ENCODE results near the gene MNT.

Gene MNT

GRCh38 chr17:2378905-2379304 lies 22.0 kb downstream of the MNT start:
- H3K27me3 Mint-ChIP-seq (ENCODE audit: low read depth): no peaks in the 10 kb centered on the region
- H3K36me3 Mint-ChIP-seq (ENCODE audit: low read depth): peaks cover 14% of the 10 kb centered on the region
- no peak overlapping the region for H3K4me3 Mint-ChIP-seq
- no peaks in the 10 kb centered on the region for H3K9me3 Mint-ChIP-seq
- peaks cover 6% of the 10 kb centered on the region for H3K4me1 Mint-ChIP-seq
- peak overlapping the region in 1 of 3 experiments; percentile 36 for H3K27ac Mint-ChIP-seq
- no peak for TF ChIP-seq CTCF (IDR thresholded peaks at IDR 0.05; ENCODE audit: unreplicated experiment in 3 of 3)

- Mint-ChIP-seq H3K9me3 (no peaks in the 10 kb centered on the region), H3K4me3 (no peak overlapping the region), H3K4me1 (no peaks in the 10 kb centered on the region), H3K36me3 (ENCODE audit: low read depth) (peaks cover 17% of the 10 kb centered on the region), H3K27me3 (ENCODE audit: low read depth) (no peaks in the 10 kb centered on the region), H3K27ac (no peak overlapping the region)
- no peak for TF ChIP-seq CTCF (IDR thresholded peaks at IDR 0.05; ENCODE audit: unreplicated experiment in 3 of 3)
These were observed 23.2 kb downstream of the MNT start for GRCh38 chr17:2377659-2378058.

GRCh38 chr17:2376107-2376506 lies 24.8 kb downstream of the MNT start:
- no peaks in the 10 kb centered on the region for H3K9me3 Mint-ChIP-seq
- no peak for TF ChIP-seq CTCF (IDR thresholded peaks at IDR 0.05; ENCODE audit: unreplicated experiment in 3 of 3)
- H3K36me3 Mint-ChIP-seq (ENCODE audit: low read depth): peaks cover 17% of the 10 kb centered on the region
- no peaks in the 10 kb centered on the region for H3K4me1 Mint-ChIP-seq
- no peak overlapping the region for H3K27ac Mint-ChIP-seq
- no peak overlapping the region for H3K4me3 Mint-ChIP-seq
- no peaks in the 10 kb centered on the region for H3K27me3 Mint-ChIP-seq (ENCODE audit: low read depth)

DNA sequence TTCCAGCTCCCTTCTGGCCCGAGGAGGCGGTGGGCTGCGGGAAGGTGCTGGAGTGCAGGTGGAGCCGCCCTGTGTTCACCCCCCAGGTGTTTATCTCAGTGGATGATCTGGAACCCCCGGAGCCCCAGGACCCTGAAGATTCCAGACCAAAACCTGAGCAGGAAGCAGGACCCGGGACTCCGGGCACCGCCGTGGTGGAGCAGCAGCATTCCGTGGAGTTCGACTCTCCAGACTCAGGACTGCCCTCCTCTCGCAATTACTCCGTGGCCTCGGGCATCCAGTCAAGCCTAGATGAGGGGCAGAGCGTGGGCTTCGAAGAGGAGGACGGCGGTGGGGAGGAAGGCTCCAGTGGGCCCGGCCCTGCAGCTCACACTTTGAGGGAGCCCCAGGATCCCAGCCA lies 25.5 kb downstream of the MNT start:
- no peaks in the 10 kb centered on the region for H3K27me3 Mint-ChIP-seq (ENCODE audit: low read depth)
- no peaks in the 10 kb centered on the region for H3K9me3 Mint-ChIP-seq
- no peak for TF ChIP-seq CTCF (IDR thresholded peaks at IDR 0.05; ENCODE audit: unreplicated experiment in 3 of 3)
- no peak overlapping the region for H3K4me3 Mint-ChIP-seq
- H3K36me3 Mint-ChIP-seq (ENCODE audit: low read depth): peaks cover 17% of the 10 kb centered on the region
- no peaks in the 10 kb centered on the region for H3K4me1 Mint-ChIP-seq
- no peak overlapping the region for H3K27ac Mint-ChIP-seq

DNA sequence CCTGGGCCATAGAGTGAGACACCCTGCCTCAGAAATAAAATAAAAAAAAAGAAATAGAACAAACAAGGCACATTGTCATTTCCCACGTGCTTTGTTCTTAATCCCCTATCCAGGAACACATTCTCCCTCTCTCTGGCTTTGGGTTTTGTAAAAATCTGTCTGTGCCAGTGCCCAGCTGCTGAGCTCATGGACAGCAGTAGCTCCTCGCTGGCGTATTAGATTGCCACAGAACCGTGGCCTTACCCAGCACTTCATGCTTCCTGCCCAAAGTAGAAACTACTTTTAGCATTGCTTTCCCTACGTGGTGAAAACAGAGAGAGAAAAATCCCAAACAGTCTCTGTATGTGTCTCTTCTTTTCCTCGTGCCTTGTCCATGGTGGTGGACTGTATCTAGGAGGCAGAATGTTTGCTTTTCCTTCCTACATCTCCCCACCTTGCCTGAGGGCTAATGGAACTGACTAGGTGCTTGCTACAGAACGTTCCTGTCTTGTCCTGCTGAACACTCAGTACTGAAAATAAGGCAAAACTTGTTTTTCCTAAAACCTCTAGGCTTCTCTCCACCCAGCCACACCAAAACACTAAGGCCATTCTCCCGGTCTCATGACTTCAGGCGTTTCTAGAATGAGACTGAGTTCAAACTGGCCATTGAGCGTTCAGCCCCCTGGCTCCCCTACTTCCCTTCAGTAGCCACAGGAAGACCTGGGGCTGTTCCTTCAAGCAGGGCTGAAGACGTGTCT lies 26.1 kb downstream of the MNT start:
- no peak overlapping the region for H3K4me3 Mint-ChIP-seq
- H3K27me3 Mint-ChIP-seq (ENCODE audit: low read depth): no peaks in the 10 kb centered on the region
- peaks cover 5% of the 10 kb centered on the region for H3K4me1 Mint-ChIP-seq
- H3K27ac Mint-ChIP-seq: no peak overlapping the region
- no peaks in the 10 kb centered on the region for H3K9me3 Mint-ChIP-seq
- peaks cover 17% of the 10 kb centered on the region for H3K36me3 Mint-ChIP-seq (ENCODE audit: low read depth)
- no peak for TF ChIP-seq CTCF (IDR thresholded peaks at IDR 0.05; ENCODE audit: unreplicated experiment in 3 of 3)

DNA sequence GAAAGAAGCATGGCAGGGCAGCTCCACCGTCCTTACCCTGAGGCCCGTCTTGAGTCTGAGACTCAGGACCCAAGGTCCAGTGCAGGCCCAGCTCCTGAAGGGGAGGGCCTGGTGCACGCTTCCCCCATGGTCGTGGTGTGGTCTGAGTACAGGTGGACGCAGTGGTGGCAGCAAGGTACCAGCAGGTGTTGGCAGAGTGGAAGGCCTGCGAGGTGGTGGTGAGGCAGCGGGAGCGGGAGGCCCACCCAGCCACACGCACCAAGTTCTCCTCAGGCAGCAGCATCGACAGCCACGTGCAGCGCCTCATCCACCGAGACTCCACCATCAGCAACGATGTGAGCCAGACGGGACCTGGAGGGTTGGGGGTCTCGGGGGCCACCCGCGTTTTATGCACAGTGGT lies 27.7 kb downstream of the MNT start:
- peaks cover 13% of the 10 kb centered on the region for H3K36me3 Mint-ChIP-seq (ENCODE audit: low read depth)
- H3K4me1 Mint-ChIP-seq: peaks cover 11% of the 10 kb centered on the region
- no peaks in the 10 kb centered on the region for H3K9me3 Mint-ChIP-seq
- H3K4me3 Mint-ChIP-seq: no peak overlapping the region
- H3K27me3 Mint-ChIP-seq (ENCODE audit: low read depth): no peaks in the 10 kb centered on the region
- H3K27ac Mint-ChIP-seq: no peak overlapping the region
- no peak for TF ChIP-seq CTCF (IDR thresholded peaks at IDR 0.05; ENCODE audit: unreplicated experiment in 3 of 3)

All from nephron (organoid).